RWPE2 (cell line): ENCODE data around the gene TMEM232.
"Not testable (repeated sequence)": the region's sequence is repeated elsewhere in the genome, so short reads cannot be mapped to it uniquely, and the experiment has no call there.

ENCODE experiments used
- ATAC-seq: fragments of 200-7000 bp; cut with Tn5 transposase; 3 replicates; pipeline ENCODE4 v1.9.1; 2021; ENCODE audit warnings: low read depth
- DNase-seq: peaks from one replicate; pipeline ENCODE4 v3.0.0-alpha.2; 2020; ENCODE audit warnings: low spot score
- H3K27ac ChIP-seq: fragments of 450-650 bp; 2 replicates; pipeline ENCODE4 v1.5.1; 2017; ENCODE audit warnings: mild to moderate bottlenecking; ENCODE audit not compliant: poor library complexity, severe bottlenecking
- H3K27me3 ChIP-seq: fragments of 250-450 bp; sonication (Bioruptor Pico); 2 replicates; pipeline ENCODE4 v1.5.1; 2021; ENCODE audit warnings: mild to moderate bottlenecking, moderate library complexity; ENCODE audit not compliant: insufficient read depth, poor library complexity, severe bottlenecking
- H3K36me3 ChIP-seq: fragments of 250-450 bp; sonication (Bioruptor Pico); 2 replicates; pipeline ENCODE4 v1.5.1; 2020; ENCODE audit warnings: low read depth, mild to moderate bottlenecking, moderate library complexity
- H3K4me1 ChIP-seq: fragments of 250-450 bp; sonication (Bioruptor Pico); 2 replicates; pipeline ENCODE4 v1.5.1; 2021; ENCODE audit warnings: mild to moderate bottlenecking, moderate library complexity; ENCODE audit not compliant: insufficient read depth, poor library complexity, severe bottlenecking
- H3K4me3 ChIP-seq: fragments of 250-450 bp; sonication (Bioruptor Pico); 2 replicates; pipeline ENCODE4 v1.5.1; 2021; ENCODE audit warnings: mild to moderate bottlenecking, moderate library complexity; ENCODE audit not compliant: severe bottlenecking
- H3K9me3 ChIP-seq: fragments of 250-450 bp; sonication (Bioruptor Pico); 2 replicates; pipeline ENCODE4 v1.5.1; 2021; ENCODE audit warnings: mild to moderate bottlenecking, moderate library complexity; ENCODE audit not compliant: severe bottlenecking
- CTCF ChIP-seq: fragments of 450-650 bp; IDR thresholded peaks from one replicate; pipeline ENCODE4 v1.5.1; 2017; ENCODE audit warnings: mild to moderate bottlenecking, moderate library complexity; ENCODE audit not compliant: poor library complexity, severe bottlenecking

The TMEM232 gene

DNA sequence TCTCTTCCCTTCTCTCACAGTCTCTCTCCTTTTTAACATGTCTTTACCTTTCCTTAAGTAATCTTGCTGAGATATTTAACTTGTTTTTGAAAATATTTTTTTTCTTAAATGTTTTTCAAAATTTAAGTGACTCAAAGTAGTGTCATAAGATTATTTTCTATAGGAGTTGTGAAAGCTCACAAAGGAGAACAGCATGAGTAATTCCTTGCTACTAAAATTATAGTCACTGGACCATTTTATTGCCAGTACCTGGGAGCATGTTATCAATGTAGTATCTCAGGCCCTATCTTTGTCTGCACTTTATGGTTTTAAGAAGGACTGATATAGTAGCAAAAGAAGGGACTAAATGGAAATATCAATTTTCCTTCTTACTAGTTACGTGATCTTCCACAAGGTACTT lies 181.9 kb downstream of the TMEM232 start:
- Histone ChIP-seq H3K27ac (no peak overlapping the region), H3K4me3 (no peak overlapping the region), H3K9me3 (no peaks in the 10 kb centered on the region), H3K36me3 (no peaks in the 10 kb centered on the region), H3K27me3 (no peaks in the 10 kb centered on the region), H3K4me1 (peaks cover 25% of the 10 kb centered on the region)
- ATAC-seq (peak; percentile 55; the same call in 2 of the 3 replicates), DNase-seq (no peak)
- TF ChIP-seq CTCF = no peak

DNA sequence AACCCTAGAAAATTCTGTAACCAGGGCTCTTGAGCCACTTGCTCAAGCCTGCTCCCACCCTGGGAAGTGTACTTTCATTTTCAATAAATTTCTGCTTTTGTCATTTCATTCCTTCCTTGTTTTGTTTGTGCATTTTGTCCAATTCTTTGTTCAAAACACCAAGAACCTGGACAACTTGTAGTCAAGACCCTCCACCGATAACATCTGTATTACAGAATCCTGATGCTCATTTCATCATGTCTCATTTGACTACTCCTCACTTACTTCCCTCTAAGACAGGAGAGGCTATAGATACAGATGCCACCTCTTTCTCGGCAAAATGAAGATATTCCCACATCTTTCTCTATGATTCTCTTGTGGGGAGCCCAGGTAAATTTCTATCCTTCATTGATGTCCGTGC lies 183.5 kb downstream of the TMEM232 start:
- no peak overlapping the region for H3K4me3 ChIP-seq
- H3K9me3 ChIP-seq = no peaks in the 10 kb centered on the region
- TF ChIP-seq CTCF = no peak
- H3K27me3 ChIP-seq = no peaks in the 10 kb centered on the region
- no peak for ATAC-seq
- H3K27ac ChIP-seq = no peak overlapping the region
- peaks cover 25% of the 10 kb centered on the region for H3K4me1 ChIP-seq
- H3K36me3 ChIP-seq = no peaks in the 10 kb centered on the region
- no peak for DNase-seq

DNA sequence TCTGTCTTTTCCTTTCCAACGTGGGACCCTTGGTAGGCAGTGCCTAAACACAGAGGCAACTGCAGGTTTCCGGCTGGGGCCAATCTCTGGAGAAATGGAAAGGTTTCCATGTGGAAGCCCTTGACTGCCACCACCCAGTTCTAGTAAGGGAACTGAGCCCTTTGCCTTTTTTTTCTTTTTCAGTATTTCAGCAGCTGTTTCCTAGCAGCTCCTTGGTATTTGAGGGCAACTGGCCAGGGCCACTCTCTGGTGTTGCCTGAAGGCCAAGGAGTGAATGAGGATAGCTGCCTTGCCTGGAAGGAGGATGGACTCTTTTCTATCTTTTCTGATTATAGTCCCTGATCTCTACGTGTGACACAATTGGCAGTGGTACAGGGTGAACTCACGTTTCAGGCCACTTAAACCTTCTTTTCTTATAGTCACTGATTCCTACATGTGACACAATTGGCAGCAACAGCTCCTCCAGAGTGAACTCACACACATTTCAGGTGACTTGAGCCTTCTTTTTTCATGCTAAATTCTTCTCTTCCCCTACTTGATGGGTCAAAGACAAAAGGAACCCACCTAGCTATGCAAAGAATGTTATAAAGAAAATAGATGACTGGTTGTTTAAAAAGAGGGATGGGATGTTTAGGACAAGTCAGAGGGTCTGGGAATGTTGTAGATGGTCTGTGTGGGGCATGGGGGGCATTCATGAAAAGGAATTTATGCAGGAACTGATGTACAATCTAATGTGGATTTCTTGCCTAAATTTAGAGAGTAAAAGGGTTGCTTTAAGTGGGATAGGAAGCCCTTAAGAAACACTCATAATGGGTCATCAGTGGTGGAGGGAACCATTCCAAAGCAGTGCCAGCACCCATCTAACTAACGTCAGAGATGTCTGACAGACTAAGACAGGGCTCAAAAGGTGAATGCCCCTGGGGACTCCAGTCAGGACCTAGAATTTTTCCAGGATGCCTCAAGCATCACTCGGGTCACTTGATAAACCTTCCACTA lies 190.1 kb downstream of the TMEM232 start:
- Histone ChIP-seq H3K27ac (no peak overlapping the region), H3K9me3 (no peaks in the 10 kb centered on the region), H3K4me1 (no peaks in the 10 kb centered on the region), H3K4me3 (no peak overlapping the region), H3K36me3 (no peaks in the 10 kb centered on the region), H3K27me3 (no peaks in the 10 kb centered on the region)
- no peak for DNase-seq
- no peak for TF ChIP-seq CTCF
- no peak for ATAC-seq

- not testable (repeated sequence) for H3K27ac ChIP-seq, H3K4me1 ChIP-seq, DNase-seq, H3K36me3 ChIP-seq, H3K27me3 ChIP-seq, H3K9me3 ChIP-seq, ATAC-seq, H3K4me3 ChIP-seq
Observed at GRCh38 chr5:110535146-110535545, 191.3 kb downstream of the TMEM232 start.

DNA sequence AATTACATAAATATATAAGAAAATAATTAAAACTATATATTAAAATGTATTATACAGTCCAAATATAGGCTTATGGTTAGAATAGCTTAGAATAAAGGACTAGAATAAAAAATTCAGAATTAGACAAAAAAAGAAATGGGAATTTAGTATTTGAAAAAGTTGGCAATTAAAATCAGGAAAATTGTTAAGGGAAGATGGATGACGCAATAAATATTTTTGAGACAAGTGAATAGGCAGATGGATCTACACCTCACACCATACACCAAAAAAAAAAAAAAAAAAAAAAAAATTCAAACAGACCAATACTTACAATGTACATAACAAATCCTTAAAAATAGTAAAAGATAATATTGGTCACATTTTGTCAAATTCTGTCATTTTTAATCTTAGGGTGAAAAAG lies 200.7 kb downstream of the TMEM232 start:
- TF ChIP-seq CTCF = no peak
- Histone ChIP-seq H3K4me1 (no peaks in the 10 kb centered on the region), H3K9me3 (no peaks in the 10 kb centered on the region), H3K27me3 (peaks cover 7% of the 10 kb centered on the region), H3K36me3 (no peaks in the 10 kb centered on the region), H3K4me3 (no peak overlapping the region), H3K27ac (no peak overlapping the region)
- ATAC-seq = no peak
- no peak for DNase-seq
